ENCODE data around the gene NARS2.
"Not testable (repeated sequence)": the region's sequence is repeated elsewhere in the genome, so short reads cannot be mapped to it uniquely, and the experiment has no call there.

- TF ChIP-seq POLR2A, EP300, CTCF (IDR thresholded peaks at IDR 0.05): not testable (repeated sequence)
Measured at GRCh38 chr11:78513085-78513484, 61.6 kb downstream of the NARS2 start.

Data from gastroesophageal sphincter (tissue), 3 donors.